DOHH2 (cell line): ENCODE data around the gene ZBTB7C.

Source experiments
- EZH2phosphoT487 ChIP-seq: fragments of 200-600 bp; sonication (generic); IDR thresholded peaks from 2 replicates; pipeline ENCODE4 v1.6.1; 2017; ENCODE audit warnings: borderline replicate concordance, mild to moderate bottlenecking, antibody characterized with exemption, low read length, moderate library complexity, mixed read lengths
- TF ChIP-seq, protein P1 (sequence below): fragments of 200-600 bp; sonication (generic); IDR thresholded peaks from one replicate; pipeline ENCODE4 v1.5.1; 2014; ENCODE audit warnings: antibody characterized with exemption, mild to moderate bottlenecking, low read depth, low read length; ENCODE audit not compliant: poor library complexity, severe bottlenecking

DNA sequence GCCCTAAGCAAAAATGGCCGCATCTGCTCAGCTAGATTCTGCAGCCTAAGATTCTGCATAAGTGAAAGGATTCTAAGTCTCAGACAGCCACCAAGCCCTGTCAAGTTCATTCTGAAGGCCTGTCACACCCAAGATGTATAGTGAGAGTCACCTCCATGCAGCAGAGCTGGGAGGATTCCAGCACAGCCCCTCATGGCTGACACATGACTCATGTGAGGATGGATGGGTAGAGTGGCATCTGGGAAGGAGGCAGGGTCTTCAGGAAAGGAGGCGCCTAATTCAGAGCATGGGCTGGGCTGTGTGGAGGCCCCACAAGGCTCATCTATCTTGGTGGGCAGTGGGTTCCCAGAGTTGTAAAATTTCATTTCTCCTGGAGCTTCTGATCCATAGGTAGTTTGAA, 41.5 kb upstream of the ZBTB7C start:
- TF ChIP-seq, protein P1, sequence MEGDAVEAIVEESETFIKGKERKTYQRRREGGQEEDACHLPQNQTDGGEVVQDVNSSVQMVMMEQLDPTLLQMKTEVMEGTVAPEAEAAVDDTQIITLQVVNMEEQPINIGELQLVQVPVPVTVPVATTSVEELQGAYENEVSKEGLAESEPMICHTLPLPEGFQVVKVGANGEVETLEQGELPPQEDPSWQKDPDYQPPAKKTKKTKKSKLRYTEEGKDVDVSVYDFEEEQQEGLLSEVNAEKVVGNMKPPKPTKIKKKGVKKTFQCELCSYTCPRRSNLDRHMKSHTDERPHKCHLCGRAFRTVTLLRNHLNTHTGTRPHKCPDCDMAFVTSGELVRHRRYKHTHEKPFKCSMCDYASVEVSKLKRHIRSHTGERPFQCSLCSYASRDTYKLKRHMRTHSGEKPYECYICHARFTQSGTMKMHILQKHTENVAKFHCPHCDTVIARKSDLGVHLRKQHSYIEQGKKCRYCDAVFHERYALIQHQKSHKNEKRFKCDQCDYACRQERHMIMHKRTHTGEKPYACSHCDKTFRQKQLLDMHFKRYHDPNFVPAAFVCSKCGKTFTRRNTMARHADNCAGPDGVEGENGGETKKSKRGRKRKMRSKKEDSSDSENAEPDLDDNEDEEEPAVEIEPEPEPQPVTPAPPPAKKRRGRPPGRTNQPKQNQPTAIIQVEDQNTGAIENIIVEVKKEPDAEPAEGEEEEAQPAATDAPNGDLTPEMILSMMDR, result no peak
- TF ChIP-seq EZH2phosphoT487, result no peak
